Prostate gland (tissue), 2 donors: ENCODE measurements around the gene GABBR2. TPM values are rescaled to one million over a fixed set of nuclear protein-coding genes. Genes with fewer than 3 reads are reported as not detected.

Source experiments
- DNase-seq: peaks from one replicate; pipeline ENCODE4 v3.0.0-alpha.2; 2019; ENCODE audit warnings: low spot score
- H3K27ac ChIP-seq, 2 donors: fragments of 200-600 bp; sonication (generic); 2 replicates each; pipeline ENCODE4 v1.5.1; 2017 to 2019
- H3K27me3 ChIP-seq: fragments of 200-600 bp; sonication (generic); replicated peaks from 2 replicates; pipeline ENCODE4 v1.5.1; 2019; ENCODE audit not compliant: insufficient read depth
- H3K36me3 ChIP-seq, 2 donors: fragments of 200-600 bp; sonication (generic); 1 replicate in 1 of 2; 2 replicates in 1 of 2; pipeline versions ENCODE4 v1.5.1 to v1.8.1; 2017 to 2019
- H3K4me1 ChIP-seq: fragments of 200-600 bp; sonication (generic); replicated peaks from 2 replicates; pipeline ENCODE4 v1.5.1; 2019
- H3K4me3 ChIP-seq, 2 donors: fragments of 200-600 bp; sonication (generic); 2 replicates each; pipeline ENCODE4 v1.5.1; 2017 to 2019
- H3K9me3 ChIP-seq: fragments of 200-600 bp; sonication (generic); 2 replicates; pipeline ENCODE4 v1.5.1; 2017
- CTCF ChIP-seq, 4 experiments: fragments of 200-600 bp in 2 of 4; fragments of 450-650 bp in 2 of 4; sonication (generic) in 2 of 4; IDR thresholded peaks; 1 replicate in 3 of 4; 2 replicates in 1 of 4; pipeline ENCODE4 v1.5.1; 2016 to 2019; ENCODE audit warnings: antibody characterized with exemption in 4 of 4, mild to moderate bottlenecking in 2 of 4, moderate library complexity in 2 of 4
- POLR2A ChIP-seq: fragments of 450-650 bp; IDR thresholded peaks from one replicate; pipeline ENCODE4 v1.6.1; 2016; ENCODE audit warnings: antibody characterized with exemption, mild to moderate bottlenecking
- POLR2AphosphoS5 ChIP-seq: sonication (generic); formaldehyde crosslinking; IDR thresholded peaks from one replicate; pipeline ENCODE4 v1.6.1; 2017; ENCODE audit warnings: antibody characterized with exemption
- WGBS: methylation state at CpG from one replicate; pipeline ENCODE4 v1.1.5; 2018; 5-methylcytosine and 5-hydroxymethylcytosine counted together
- intact Hi-C: fragments of 100-400 bp; cut with DNase I; formaldehyde crosslinking; loops from one replicate; pipeline ENCODE4 v1.14.2; 2022
- total RNA-seq, 2 donors: library from RNA; depleted of rRNA; stranded (reverse); fragments of >200 nt; gene quantifications; one replicate each; pipeline ENCODE4 v1.1.0, GENCODE V29; 2016

GABBR2 gene
- total RNA-seq, 2 donors from 2014 or later, result 0.97 TPM; not detected in 1

- intact Hi-C loops, result no loop called here
- 45% methylated on average over 2 of the region's 2 CpGs for WGBS
- Histone ChIP-seq H3K36me3 (no peaks in the 10 kb centered on the region), H3K27me3 (no peaks in the 10 kb centered on the region), H3K9me3 (no peaks in the 10 kb centered on the region), H3K27ac (no peak overlapping the region), H3K4me3 (no peak overlapping the region), H3K4me1 (no peaks in the 10 kb centered on the region)
- DNase-seq, result no peak
- TF ChIP-seq POLR2A, result no peak
Observed at GRCh38 chr9:98547606-98548005, 161.1 kb downstream of the GABBR2 start.

GRCh38 chr9:98545021-98545420 lies 163.7 kb downstream of the GABBR2 start:
- no peak for DNase-seq
- H3K4me3 ChIP-seq, result no peak overlapping the region
- H3K9me3 ChIP-seq, result no peaks in the 10 kb centered on the region
- H3K36me3 ChIP-seq, result no peaks in the 10 kb centered on the region
- no peaks in the 10 kb centered on the region for H3K27me3 ChIP-seq
- no peaks in the 10 kb centered on the region for H3K4me1 ChIP-seq
- no peak overlapping the region for H3K27ac ChIP-seq
- 63% methylated on average over 4 of the region's 4 CpGs for WGBS
- intact Hi-C loops, result no loop called here
- TF ChIP-seq POLR2AphosphoS5 (no peak), CTCF (IDR thresholded peaks at IDR 0.05) (no peak), POLR2A (no peak)

GRCh38 chr9:98541684-98542230 lies 167.0 kb downstream of the GABBR2 start:
- H3K4me3 ChIP-seq, result no peak overlapping the region
- H3K36me3 ChIP-seq, result no peaks in the 10 kb centered on the region
- H3K9me3 ChIP-seq, result no peaks in the 10 kb centered on the region
- H3K4me1 ChIP-seq, result no peaks in the 10 kb centered on the region
- no peak overlapping the region for H3K27ac ChIP-seq
- WGBS, result 84% methylated on average over 16 of the region's 16 CpGs
- no peak for DNase-seq
- intact Hi-C loops, result no loop called here
- no peaks in the 10 kb centered on the region for H3K27me3 ChIP-seq
- TF ChIP-seq POLR2A (no peak), CTCF (IDR thresholded peaks at IDR 0.05) (no peak), POLR2AphosphoS5 (no peak)

- TF ChIP-seq POLR2A (no peak), POLR2AphosphoS5 (no peak), CTCF (IDR thresholded peaks at IDR 0.05) (no peak)
- 97% methylated on average over 4 of the region's 4 CpGs for WGBS
- Histone ChIP-seq H3K4me3 (no peak overlapping the region), H3K9me3 (no peaks in the 10 kb centered on the region), H3K27ac (no peak overlapping the region), H3K36me3 (no peaks in the 10 kb centered on the region), H3K27me3 (no peaks in the 10 kb centered on the region), H3K4me1 (no peaks in the 10 kb centered on the region)
- intact Hi-C loops, result no loop called here
- no peak for DNase-seq
Observed at GRCh38 chr9:98540476-98540875, 168.3 kb downstream of the GABBR2 start.

- H3K36me3 ChIP-seq, result no peaks in the 10 kb centered on the region
- DNase-seq, result no peak
- H3K4me3 ChIP-seq, result no peak overlapping the region
- H3K27me3 ChIP-seq, result no peaks in the 10 kb centered on the region
- H3K9me3 ChIP-seq, result no peaks in the 10 kb centered on the region
- TF ChIP-seq POLR2AphosphoS5 (no peak), CTCF (IDR thresholded peaks at IDR 0.05) (no peak), POLR2A (no peak)
- intact Hi-C loops, result no loop called here
- H3K27ac ChIP-seq, result no peak overlapping the region
- 80% methylated on average over 7 of the region's 7 CpGs for WGBS
- no peaks in the 10 kb centered on the region for H3K4me1 ChIP-seq
Observed at GRCh38 chr9:98539954-98540353, 168.8 kb downstream of the GABBR2 start.
